Midbrain (tissue), 1 donor: ENCODE measurements around the gene SF3B3.
A peak's percentile ranks its signal among the peaks of the same experiment; 100 is the strongest.
"Not testable (repeated sequence)": the region's sequence is repeated elsewhere in the genome, so short reads cannot be mapped to it uniquely, and the experiment has no call there.

Experiments used
- DNase-seq: peaks from one replicate; lab custom pipeline; 2025; lab: John Stamatoyannopoulos, UW

Gene SF3B3

GRCh38 chr16:70511833-70512232 is 11.8 kb upstream of the SF3B3 start:
- no peak for DNase-seq

- DNase-seq: no peak
These were observed 11.2 kb upstream of the SF3B3 start for GRCh38 chr16:70512456-70512855.

- no peak for DNase-seq
These were observed 2.9 kb upstream of the SF3B3 start for GRCh38 chr16:70520612-70521297.

- no peak for DNase-seq
These were observed 1.2 kb upstream of the SF3B3 start for GRCh38 chr16:70522216-70523075.

- peak; percentile 86 for DNase-seq
These were observed 407 bp upstream of the SF3B3 start, which contains the start of gene COG4 for GRCh38 chr16:70523076-70523742. Gene COG4 (minus strand): TSS chr16:70523554. CDS start chr16:70523543, 11 bp downstream.

GRCh38 chr16:70524399-70524825 is 796 bp downstream of the SF3B3 start:
- DNase-seq: not testable (repeated sequence)

- no peak for DNase-seq
These were observed 2.8 kb downstream of the SF3B3 start for GRCh38 chr16:70526403-70526802.

- no peak for DNase-seq
These were observed 3.8 kb downstream of the SF3B3 start for GRCh38 chr16:70527315-70527996.

GRCh38 chr16:70529051-70529777 is 5.6 kb downstream of the SF3B3 start:
- DNase-seq: no peak

- DNase-seq: not testable (repeated sequence)
These were observed 6.3 kb downstream of the SF3B3 start for GRCh38 chr16:70529954-70530353.

- no peak for DNase-seq
These were observed 11.4 kb downstream of the SF3B3 start for GRCh38 chr16:70534971-70535370.

- DNase-seq: no peak
These were observed 17.4 kb downstream of the SF3B3 start for GRCh38 chr16:70540994-70541393.

GRCh38 chr16:70544548-70544947 is 20.9 kb downstream of the SF3B3 start:
- DNase-seq: no peak

- no peak for DNase-seq
These were observed 25.3 kb downstream of the SF3B3 start for GRCh38 chr16:70548936-70549335.

- no peak for DNase-seq
These were observed 26.5 kb downstream of the SF3B3 start for GRCh38 chr16:70550082-70550481.

- no peak for DNase-seq
These were observed 28.2 kb downstream of the SF3B3 start for GRCh38 chr16:70551788-70552187.

GRCh38 chr16:70552675-70553074 is 29.1 kb downstream of the SF3B3 start:
- DNase-seq: no peak

GRCh38 chr16:70553645-70554044 is 30.0 kb downstream of the SF3B3 start:
- no peak for DNase-seq

GRCh38 chr16:70556063-70556462 is 32.4 kb downstream of the SF3B3 start:
- DNase-seq: no peak

- peak; percentile 53 for DNase-seq
These were observed 38.0 kb downstream of the SF3B3 start for GRCh38 chr16:70561623-70562022.

GRCh38 chr16:70563636-70564035 is 40.0 kb downstream of the SF3B3 start:
- no peak for DNase-seq
